HG03432 (cell line): Measurements from ENCODE around the gene PSD2.

Source experiments
- ATAC-seq: cut with Tn5 transposase; IDR thresholded peaks from one replicate; pipeline ENCODE4 v1.9.1; 2021; ENCODE audit warnings: mild to moderate bottlenecking, moderate library complexity; ENCODE audit not compliant: unreplicated experiment

The PSD2 gene

DNA sequence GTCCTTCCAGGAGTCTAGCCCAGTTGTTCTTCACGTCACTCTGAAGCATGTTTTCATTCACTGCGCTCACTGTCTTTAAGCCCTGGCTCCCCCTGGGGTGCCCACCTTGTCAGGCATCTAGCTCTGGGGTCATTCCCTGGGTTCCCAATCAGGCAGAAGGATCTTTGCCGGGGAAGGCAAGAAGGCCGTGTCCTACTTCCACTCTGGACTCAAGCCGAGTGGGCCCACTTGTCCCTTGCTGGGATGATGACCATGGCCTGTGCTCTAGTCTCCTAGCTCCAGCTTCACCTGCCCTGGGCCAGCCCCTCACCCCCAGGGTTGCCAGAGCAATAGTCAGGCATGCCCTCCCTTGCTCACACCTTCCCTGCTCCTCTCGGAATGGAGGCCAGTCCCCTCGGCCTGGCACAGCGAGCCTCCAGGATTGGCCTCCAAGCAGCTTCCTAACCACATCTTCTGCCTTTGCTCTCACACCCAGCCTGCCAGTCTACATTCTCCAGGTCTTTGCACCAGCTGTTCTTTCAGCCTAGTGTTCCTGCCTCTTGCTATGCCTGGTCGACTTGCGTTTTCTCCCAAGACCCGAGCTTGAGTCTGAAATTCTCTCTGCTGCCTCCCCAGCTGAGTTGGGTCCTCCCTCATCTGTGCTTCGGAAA lies 32.2 kb upstream of the PSD2 start:
- ATAC-seq, result no peak

DNA sequence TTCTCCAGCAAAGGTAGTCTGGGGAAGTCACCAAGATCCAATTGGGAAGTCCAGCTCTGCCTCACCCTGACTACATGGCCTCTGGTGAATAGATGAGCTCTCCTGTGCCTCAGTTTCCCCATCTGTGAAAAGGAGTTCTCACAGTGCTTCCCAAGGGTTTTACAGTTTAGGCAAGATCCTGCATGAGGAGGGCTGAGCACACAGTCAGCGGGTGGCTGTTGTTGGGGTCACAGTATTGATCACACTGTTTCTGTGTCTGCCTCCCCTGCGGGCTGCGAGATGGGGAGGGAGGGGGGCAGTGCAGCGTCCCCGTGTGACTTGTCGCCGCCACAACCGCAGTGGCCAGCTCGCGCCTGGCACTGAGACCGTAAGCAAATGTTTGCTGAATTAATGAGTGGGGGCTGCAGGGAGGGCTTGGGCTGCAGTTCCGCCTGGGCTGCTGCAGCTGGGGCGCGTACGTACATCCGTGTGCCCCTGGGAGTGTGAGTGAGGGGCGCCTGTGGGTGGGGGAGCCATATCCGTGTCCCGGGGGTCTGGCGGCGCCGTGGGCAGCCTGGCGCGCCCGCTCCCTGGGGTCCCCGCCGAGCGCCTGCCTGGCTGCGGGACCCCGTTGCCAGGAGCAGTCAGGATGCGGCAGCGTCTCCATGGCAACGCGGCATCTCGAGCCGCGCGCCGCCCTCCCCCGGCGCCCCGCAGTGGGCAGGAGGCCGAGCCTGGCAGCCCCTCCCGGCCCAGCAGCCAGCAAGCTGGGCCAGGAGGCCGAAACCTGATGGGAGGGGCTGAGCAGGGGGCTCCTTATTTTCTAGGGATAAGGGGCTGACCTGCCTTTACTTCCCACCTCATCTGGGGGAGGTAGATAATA lies 31.4 kb upstream of the PSD2 start:
- ATAC-seq, result no peak

DNA sequence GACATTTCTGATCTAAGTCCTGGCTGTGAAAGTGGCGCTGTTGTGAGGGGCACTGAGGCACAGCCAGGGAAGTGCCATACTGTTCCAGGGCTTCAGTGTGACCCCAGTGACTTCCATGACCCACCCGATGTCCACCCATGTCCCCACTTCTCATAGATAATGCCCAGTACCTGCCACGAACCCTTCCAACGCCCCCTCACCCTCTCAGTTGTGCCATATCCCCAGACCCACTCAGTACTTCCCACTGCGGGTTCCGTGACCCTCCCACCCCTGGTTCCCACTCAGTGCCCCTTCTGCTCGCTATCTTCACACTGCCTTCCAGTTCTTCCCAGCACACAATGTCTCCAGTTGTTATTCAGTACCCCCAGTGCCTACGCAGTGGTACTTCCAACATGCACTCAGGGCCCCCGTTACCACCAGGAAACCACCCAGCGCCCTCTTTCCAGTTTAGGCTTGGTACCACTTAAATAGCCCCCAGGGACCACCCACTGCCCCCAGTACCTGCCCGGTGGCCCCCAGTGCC lies 30.7 kb upstream of the PSD2 start:
- no peak for ATAC-seq

DNA sequence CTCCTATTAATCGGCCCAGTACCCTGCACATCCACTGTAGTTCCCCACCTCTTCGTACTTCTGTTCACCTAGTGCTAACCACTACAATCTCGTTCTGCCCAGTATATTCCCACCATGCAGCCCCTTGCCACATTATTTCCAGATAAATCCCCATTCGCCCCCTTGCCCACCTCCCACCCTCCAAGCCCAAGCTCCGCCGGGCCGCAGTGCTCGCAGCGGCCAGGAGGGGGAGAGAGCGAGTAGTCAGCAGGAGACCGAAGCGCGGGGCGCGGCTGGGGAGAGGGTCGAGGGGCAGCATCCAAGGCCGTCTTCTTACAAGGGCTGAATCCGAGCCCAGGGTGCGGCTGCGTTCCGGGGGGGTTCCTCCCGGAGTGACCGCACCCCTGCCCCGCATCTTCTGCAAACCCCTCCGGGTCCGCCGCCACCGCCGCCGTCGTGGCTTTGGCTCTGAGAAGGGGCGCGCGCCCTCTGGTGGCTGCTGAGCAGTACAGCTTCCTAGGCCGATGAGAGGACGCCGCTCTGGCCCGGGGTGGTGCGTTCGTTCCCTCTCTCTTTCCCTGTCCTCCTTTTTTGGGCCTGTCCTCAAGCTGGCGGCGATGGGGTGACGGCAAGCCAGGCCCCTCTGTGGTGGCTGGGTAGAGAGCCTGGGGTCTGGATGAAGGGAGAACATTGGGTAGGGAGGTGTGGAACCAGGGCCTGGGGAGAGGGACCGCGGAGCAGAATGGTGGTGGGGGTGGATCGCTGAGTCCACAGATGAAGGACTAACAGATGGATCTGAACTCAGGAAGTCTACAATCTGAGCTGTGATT lies 30.0 kb upstream of the PSD2 start:
- ATAC-seq, result peak; percentile 88

DNA sequence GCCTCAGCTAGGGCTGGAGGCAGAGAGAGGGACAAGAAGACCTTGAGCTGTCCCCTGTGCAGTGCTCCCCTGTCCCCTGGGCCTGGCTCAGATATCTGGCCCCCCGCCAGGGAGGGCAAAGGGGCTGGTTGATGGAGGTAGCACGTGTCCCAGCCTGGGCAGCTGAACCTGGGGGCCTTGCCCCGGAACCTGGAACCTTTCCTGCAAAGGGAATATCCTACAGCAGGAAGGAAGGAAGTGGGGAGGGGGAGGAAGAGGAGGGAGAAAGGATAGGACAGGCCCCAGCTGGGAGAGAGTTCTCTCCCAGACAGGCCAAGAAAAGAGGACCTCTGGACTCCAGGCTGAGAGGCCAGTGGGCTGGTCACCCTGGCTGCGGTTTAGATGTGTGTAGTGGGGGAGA lies 27.6 kb upstream of the PSD2 start:
- ATAC-seq, result no peak

DNA sequence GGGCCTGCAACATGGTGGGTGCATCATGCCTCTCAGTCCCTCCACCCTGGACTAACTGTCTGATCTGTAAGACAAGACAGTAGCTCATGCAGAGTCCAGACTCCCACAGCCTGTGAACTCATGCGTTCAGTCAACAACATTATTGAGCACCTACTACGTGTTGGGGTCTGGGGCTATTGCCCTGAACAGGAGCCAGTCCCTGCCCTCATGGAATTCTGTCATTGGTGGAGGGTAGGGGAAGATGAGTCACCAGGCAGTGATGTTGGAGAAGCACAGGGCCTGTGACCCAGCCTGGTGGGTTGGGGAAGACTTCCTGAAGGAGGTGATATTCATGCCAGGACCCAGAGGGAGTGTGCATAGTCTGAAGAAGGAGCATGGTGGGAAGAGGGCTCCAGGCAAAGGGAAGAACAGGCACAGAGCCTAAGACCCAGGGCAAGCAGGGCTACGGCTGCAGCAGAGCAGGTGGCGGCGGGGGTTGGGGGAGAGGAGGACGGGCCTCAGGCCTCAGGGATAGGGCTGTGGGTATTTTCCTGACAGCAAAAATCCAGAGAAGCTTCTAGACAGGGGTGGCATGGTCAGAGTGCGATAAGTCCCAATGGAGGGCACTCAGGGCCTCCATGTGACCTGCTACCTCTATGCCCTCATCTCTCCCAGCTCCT lies 26.7 kb upstream of the PSD2 start:
- no peak for ATAC-seq

DNA sequence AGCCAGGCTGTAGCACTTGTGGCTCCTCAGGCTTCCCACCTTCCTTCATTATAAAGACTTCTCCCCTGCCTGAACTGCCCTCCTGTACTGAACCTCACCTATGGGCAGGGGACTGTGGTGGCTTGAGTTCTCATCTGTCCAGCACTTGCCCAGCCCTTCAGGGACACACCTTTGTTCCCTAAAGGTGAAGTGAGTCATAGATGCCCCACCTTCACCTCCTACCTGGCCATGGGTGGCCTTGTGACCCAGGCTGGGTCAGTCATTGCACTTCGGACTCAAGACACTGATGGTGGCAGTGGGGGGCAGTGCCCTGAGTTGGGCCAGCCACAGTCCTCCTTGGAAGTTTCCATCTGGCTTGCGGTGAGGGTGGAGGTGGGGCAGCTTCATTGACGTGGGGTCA lies 26.1 kb upstream of the PSD2 start:
- ATAC-seq, result no peak

DNA sequence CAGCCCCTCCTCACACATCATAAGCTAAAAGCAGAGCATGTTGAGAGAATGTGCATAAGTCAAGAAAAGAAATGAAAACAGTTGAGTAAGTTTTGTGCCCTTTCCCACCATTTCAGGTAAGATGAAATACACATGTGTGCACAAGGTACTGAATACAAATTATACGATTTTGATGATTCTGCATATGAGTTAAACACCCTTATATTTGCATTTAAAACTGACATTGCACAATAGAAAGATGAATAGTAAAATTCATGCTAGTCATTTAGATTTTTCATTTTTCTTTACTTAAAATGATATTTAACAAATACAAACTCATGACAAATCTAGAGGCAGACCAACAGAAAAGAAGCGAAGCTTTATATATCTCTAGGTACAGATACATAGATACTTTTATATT lies 24.9 kb upstream of the PSD2 start:
- no peak for ATAC-seq

DNA sequence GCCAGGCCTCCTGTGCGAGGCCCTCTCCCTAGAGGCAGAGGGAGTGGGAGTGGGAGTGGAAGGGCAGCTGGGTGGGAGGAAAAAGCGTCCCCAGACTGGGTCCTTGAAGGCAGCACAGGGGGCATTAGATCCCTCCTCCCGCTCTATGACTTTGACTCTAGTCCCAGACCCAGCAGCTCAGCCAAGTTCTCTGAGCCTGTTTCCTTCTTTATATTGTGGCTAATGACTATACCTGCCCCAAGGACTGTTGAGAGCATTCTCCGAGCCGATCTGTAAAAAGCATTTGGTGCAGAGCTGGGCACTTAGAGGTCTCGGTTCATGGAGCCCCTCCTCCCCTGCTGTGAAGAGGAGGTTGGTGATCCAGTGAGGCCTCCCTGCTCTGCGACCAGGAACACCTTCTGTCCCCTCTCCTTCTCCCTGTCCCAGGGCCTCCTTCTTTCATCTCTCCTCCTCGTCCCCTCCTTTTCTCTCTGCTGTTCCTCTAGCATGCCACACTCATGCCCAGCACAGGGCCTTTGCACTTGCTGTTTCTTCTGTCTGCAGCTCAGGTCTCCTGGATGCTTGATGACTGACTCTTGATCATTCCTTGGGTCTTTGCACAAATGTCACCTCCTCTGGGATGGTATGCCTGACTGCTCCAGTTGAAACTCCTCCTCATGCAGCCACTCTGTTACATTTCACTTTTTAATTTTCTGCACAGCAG lies 23.4 kb upstream of the PSD2 start:
- ATAC-seq, result no peak

DNA sequence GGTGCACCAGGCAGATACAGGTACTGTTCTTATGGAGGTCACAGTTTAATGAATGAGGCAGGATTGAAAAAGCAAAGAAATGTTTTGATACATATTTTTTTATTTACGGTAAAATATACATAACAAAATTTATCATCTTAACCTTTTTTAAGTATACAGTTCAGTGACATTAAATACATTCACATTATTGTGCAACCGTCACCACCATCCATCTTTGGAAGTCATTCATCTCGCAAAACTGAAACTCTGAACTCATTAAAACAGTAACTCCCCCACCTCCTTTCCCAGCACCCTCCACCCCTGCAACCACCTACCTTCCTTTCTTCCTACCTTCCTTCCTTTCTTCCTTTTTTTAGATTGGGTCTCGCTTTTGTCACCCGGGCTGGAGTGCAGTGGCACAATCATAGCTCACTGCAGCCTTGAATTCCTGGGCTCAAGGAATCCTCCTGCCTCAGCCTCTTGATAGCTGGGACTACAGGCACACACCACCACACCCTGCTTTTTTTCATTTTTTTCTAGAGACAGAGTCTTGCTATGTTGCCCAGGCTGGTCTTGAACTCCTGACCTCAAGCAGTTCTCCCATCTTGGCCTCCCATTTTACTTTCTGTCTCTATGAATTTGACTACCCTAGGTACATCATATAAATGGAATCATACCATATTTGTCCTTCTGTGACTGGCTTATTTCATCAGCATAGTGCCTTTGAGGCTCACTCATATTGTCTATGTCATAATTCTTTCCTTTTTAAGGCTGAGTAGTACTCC lies 22.5 kb upstream of the PSD2 start:
- no peak for ATAC-seq

DNA sequence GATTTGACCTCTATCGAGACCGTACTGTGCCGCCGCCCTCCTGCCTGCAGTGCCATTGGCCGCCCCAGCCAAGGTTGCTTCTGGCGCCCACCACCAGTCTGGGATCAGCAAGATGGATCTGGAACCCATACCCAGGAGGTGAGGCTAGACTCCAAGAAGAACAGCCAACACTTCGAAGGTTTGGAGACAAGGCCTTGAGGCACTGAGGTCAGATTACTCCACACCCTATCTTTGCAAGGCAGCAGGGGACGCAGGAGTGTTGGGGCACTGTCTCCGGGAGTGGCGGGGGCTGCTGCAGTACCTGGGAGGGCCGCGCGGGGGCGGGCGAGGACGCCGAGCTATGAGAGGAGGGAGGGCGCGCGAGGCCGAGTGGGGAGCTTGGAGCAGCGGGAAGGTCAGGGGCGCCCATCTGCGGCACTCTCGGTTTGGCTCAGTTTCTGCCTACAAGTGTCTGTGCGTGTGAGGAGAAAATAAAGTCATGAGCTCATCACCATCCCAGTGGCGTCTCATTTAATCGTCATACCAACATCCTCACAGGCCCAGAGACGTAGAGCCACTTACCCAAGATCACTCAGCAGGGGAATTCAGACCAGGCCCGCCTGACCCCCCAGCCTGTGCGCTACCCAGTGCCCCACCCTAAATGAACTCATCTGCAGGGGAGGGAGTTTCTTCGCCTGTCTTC lies 20.5 kb upstream of the PSD2 start:
- peak; percentile 94 for ATAC-seq

DNA sequence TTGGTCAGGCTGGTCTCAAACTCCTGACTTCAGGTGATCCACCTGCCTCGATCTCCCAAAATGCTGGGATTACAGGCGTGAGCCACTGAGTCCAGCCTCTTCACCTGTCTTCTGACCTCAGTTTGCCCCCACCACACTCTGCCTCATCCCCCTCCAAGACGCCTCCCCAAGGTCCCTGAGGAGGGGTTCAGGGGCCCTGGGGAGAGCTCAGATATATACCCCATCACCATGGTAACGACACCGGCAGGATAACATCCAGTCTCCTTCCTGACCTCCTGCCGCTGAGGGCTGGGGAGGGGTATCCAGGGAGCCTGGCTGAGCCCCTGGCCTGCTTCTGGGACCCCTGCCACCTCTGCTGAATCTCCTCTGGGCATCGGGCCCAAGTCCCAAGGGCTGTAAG lies 19.7 kb upstream of the PSD2 start:
- no peak for ATAC-seq

DNA sequence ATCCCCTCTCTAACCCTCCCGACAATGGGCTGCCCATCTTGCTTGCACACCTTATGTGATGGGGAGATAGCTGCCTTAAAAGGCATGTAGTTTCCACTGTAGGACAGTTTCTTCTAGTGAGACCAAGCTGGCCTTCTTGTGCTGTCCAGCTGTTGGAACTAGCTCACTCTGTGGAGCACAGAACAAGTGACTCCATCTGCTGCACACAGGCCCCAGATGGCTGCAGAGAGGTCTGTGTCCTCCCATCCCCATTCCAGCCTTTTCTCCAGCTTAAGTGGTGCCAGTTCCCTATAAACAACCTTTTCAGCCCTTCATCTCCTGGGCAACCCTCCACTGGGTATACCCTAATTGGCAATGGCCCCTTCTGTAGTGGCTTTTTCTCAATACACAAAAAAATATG lies 18.7 kb upstream of the PSD2 start:
- no peak for ATAC-seq

DNA sequence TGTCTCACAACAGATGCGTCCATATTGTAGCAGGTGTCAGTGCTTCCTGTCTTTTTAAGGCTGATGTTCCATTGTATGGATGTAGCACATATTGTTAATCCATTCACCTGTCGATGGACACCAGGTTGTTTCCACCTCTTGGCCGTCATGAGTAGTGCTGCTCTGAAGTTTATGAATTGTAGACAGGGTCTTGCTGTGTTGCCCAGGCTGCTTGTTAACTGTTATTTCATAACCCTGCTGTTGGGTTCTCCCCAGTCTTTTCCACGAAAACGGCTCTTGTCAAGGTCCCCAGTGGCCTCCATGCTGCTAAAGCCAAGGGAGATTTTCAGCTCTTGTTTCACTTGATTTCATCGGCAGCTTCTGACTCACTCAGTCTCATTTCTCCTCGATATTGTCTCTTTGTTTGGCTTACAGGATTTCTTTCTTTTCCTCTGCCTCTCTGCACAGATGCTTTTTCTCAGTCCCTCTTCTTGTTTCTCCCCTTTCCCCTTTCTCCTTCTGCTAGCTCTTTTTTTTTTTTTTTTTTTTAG lies 12.1 kb upstream of the PSD2 start:
- no peak for ATAC-seq

DNA sequence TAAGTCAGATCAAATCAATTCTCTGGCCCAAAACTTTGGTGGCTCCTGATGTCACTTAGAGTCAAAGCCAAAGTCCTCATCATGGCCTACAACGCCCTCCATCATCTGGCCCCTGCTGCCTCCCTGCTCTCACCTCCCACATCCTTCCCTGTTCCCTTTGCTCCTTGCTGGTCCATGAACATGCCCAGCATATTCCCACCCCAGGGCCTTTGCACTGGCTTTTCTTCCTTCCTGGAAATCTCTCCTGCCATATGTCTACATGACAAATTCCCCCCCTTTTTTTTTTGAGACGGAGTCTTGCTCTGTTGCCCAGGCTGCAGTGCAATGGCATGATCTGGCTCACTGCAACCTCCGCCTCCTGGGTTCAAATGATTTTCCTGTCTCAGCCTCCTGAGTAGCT lies 11.1 kb upstream of the PSD2 start:
- no peak for ATAC-seq

DNA sequence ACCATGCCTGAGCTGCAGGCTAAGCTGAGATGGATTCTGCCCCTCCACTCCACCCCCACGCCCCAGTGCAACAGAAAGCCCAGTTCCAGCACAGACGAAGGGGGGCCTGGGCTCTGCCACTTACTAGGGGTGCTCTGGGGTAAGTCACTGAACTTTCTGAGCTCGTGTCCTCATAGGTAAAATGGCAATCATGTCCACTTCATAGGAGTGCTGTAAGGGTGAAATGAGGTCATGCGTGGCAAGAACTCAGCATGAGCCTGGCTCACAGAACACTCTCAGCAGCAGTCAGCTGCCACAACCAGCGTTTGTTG lies 8.4 kb upstream of the PSD2 start:
- ATAC-seq, result peak; percentile 4

DNA sequence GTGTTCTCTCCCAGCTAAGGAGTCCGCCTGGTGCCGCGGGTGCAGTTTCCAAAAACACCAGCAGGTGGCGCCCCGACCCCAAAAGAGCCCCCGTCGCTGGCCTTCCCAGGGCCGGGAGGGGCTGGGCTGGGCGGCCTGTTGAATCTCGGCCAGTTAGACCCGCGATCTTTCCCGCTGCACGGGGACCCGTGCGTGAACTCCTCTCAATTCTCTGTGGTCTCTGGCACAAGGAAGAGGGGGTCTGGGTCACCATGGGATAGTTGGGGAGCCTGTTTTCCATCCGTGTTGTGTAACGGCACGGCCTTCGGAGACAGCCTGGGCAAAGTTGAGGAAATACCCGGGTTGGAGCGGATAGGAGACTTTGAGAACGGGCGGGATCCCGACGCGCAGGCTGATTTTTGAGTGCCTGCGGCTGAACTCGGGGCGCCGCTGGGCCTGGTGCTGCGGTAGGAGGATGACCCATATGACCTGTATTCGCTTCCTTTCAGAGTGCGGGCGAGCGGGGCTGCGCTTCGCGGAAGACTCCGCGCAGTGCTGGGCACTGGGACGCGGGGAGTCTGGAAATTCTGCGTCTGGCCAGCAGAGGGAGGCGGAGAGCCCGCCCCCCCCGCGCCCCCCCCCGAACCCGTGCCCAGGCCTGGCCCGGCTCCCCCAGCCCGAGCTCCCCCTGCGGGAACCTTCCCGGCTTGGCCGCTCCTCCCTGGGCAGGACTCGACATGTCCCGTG lies 7.9 kb upstream of the PSD2 start:
- ATAC-seq, result peak; percentile 89

DNA sequence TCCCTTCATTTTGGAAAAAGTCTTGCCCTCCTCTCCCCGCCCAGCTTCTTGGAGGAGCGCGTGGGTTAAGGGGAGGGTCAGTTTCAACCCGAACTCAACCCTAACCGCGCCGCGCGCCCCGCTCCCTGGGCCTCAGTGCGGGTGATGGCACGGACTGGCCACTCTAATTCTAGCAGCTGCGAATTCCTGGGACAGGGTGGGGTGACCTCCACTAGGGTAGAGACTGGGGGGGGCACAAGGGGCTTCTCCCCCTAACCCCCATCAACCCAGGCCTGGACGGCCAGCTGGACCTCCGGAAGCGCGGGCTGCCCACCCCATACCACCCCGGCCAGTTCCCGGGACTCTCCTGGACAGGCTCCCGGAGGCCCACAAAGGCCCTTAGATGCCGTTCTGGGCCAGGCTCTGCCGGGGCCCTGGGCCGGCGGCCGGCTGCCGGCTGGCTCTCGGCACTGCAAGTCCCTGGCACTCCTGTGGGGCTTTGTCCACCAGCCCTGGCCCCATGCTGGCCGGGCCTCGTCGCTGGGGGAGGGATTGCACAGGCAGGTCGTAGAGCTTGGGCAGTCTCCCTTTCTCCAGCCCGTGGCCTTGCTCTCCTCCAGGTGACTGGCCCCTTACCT lies 7.2 kb upstream of the PSD2 start:
- ATAC-seq, result no peak
